GM19438 (cell line): ENCODE results near the gene VPS35L.

Experiments
- ATAC-seq: cut with Tn5 transposase; IDR thresholded peaks from one replicate; pipeline ENCODE4 v1.9.1; 2021; ENCODE audit warnings: low read depth; ENCODE audit not compliant: unreplicated experiment

The VPS35L gene

GRCh38 chr16:19688396-19689024 lies 133.0 kb downstream of the VPS35L start:
- ATAC-seq: no peak

GRCh38 chr16:19689342-19689741 lies 133.8 kb downstream of the VPS35L start:
- no peak for ATAC-seq

GRCh38 chr16:19690196-19690595 lies 134.7 kb downstream of the VPS35L start:
- no peak for ATAC-seq

- ATAC-seq: no peak
Observed at GRCh38 chr16:19691161-19691711, 135.7 kb downstream of the VPS35L start.

GRCh38 chr16:19694989-19695388 lies 139.5 kb downstream of the VPS35L start:
- no peak for ATAC-seq

- ATAC-seq: no peak
Observed at GRCh38 chr16:19696328-19696727, 140.8 kb downstream of the VPS35L start.

- no peak for ATAC-seq
Observed at GRCh38 chr16:19696961-19697360, 141.5 kb downstream of the VPS35L start.

GRCh38 chr16:19697756-19698318 lies 142.3 kb downstream of the VPS35L start:
- ATAC-seq: no peak

- ATAC-seq: no peak
Observed at GRCh38 chr16:19698480-19699465, 143.3 kb downstream of the VPS35L start.

GRCh38 chr16:19699472-19699871 lies 144.0 kb downstream of the VPS35L start:
- no peak for ATAC-seq

GRCh38 chr16:19700319-19700781 lies 144.8 kb downstream of the VPS35L start:
- no peak for ATAC-seq

- ATAC-seq: no peak
Observed at GRCh38 chr16:19701091-19701490, 145.6 kb downstream of the VPS35L start.

- no peak for ATAC-seq
Observed at GRCh38 chr16:19703172-19703889, 147.8 kb downstream of the VPS35L start.

- ATAC-seq: no peak
Observed at GRCh38 chr16:19704321-19705145, 149.0 kb downstream of the VPS35L start.

GRCh38 chr16:19705146-19705501 lies 149.6 kb downstream of the VPS35L start:
- ATAC-seq: no peak

- no peak for ATAC-seq
Observed at GRCh38 chr16:19705843-19706242, 150.3 kb downstream of the VPS35L start.

GRCh38 chr16:19706846-19707245 lies 151.3 kb downstream of the VPS35L start:
- ATAC-seq: no peak

- ATAC-seq: no peak
Observed at GRCh38 chr16:19707569-19708295, 152.2 kb downstream of the VPS35L start.
